Activated T-cell treated with anti-CD3 and anti-CD28 coated beads for 1 hour (primary cell): ENCODE data around the gene VOPP1.

ENCODE experiments used
- DNase-seq: peaks from one replicate; pipeline ENCODE4 v3.0.0-alpha.2; 2020; ENCODE audit warnings: low read depth

VOPP1 gene

GRCh38 chr7:55468495-55468894 lies 103.8 kb downstream of the VOPP1 start:
- no peak for DNase-seq

- DNase-seq: no peak
Observed at GRCh38 chr7:55467047-55467593, 105.2 kb downstream of the VOPP1 start.

GRCh38 chr7:55465691-55466090 lies 106.6 kb downstream of the VOPP1 start:
- DNase-seq: no peak

- no peak for DNase-seq
Observed at GRCh38 chr7:55464422-55464821, 107.9 kb downstream of the VOPP1 start.

GRCh38 chr7:55463686-55464262 lies 108.5 kb downstream of the VOPP1 start:
- no peak for DNase-seq

- no peak for DNase-seq
Observed at GRCh38 chr7:55458351-55458750, 114.0 kb downstream of the VOPP1 start.

- no peak for DNase-seq
Observed at GRCh38 chr7:55457801-55458200, 114.5 kb downstream of the VOPP1 start.

- DNase-seq: no peak
Observed at GRCh38 chr7:55452971-55453370, 119.3 kb downstream of the VOPP1 start.

- no peak for DNase-seq
Observed at GRCh38 chr7:55449992-55450535, 122.2 kb downstream of the VOPP1 start.

GRCh38 chr7:55449205-55449991 lies 122.9 kb downstream of the VOPP1 start:
- DNase-seq: no peak

GRCh38 chr7:55448526-55448925 lies 123.8 kb downstream of the VOPP1 start:
- DNase-seq: no peak

- DNase-seq: no peak
Observed at GRCh38 chr7:55444786-55445185, 127.5 kb downstream of the VOPP1 start.

- no peak for DNase-seq
Observed at GRCh38 chr7:55441774-55442522, 130.4 kb downstream of the VOPP1 start.

- no peak for DNase-seq
Observed at GRCh38 chr7:55441002-55441401, 131.3 kb downstream of the VOPP1 start.

GRCh38 chr7:55440040-55440690 lies 132.1 kb downstream of the VOPP1 start:
- no peak for DNase-seq

GRCh38 chr7:55439627-55440026 lies 132.7 kb downstream of the VOPP1 start:
- no peak for DNase-seq

GRCh38 chr7:55438757-55439525 lies 133.4 kb downstream of the VOPP1 start:
- no peak for DNase-seq

GRCh38 chr7:55438085-55438756 lies 134.1 kb downstream of the VOPP1 start:
- no peak for DNase-seq

GRCh38 chr7:55437375-55437774 lies 134.9 kb downstream of the VOPP1 start:
- DNase-seq: no peak

GRCh38 chr7:55436457-55436856 lies 135.8 kb downstream of the VOPP1 start:
- no peak for DNase-seq

- no peak for DNase-seq
Observed at GRCh38 chr7:55435466-55435865, 136.8 kb downstream of the VOPP1 start.
